KMS-11 (cell line): Measurements from ENCODE around the gene TRIM69.
"Not testable (repeated sequence)": the region's sequence is repeated elsewhere in the genome, so short reads cannot be mapped to it uniquely, and the experiment has no call there.

ENCODE experiments used
- H2AFZ ChIP-seq: fragments of 200-600 bp; sonication (generic); 2 replicates; pipeline ENCODE4 v1.6.1; 2016; ENCODE audit warnings: antibody characterized with exemption, mixed run types, low read depth
- H3K27ac ChIP-seq: fragments of 200-600 bp; sonication (generic); 2 replicates; pipeline ENCODE4 v1.6.1; 2016; ENCODE audit warnings: mild to moderate bottlenecking, mixed run types
- H3K27me3 ChIP-seq: fragments of 200-600 bp; sonication (generic); 2 replicates; pipeline ENCODE4 v1.6.1; 2017; ENCODE audit warnings: mild to moderate bottlenecking, low read depth, mixed run types, moderate library complexity; ENCODE audit not compliant: insufficient read depth
- H3K36me3 ChIP-seq: fragments of 200-600 bp; sonication (generic); 2 replicates; pipeline ENCODE4 v1.6.1; 2017; ENCODE audit warnings: mild to moderate bottlenecking, mixed run types; ENCODE audit not compliant: insufficient read depth
- H3K4me1 ChIP-seq: fragments of 200-600 bp; sonication (generic); 2 replicates; pipeline ENCODE4 v1.6.1; 2016; ENCODE audit warnings: mild to moderate bottlenecking, low read depth, mixed run types; ENCODE audit not compliant: poor library complexity, severe bottlenecking
- H3K4me2 ChIP-seq: fragments of 200-600 bp; sonication (generic); 2 replicates; pipeline ENCODE4 v1.7.0; 2016; ENCODE audit warnings: mild to moderate bottlenecking, mixed run types
- H3K4me3 ChIP-seq: fragments of 200-600 bp; sonication (generic); IDR thresholded peaks from 2 replicates; pipeline ENCODE4 v1.6.1; 2017; ENCODE audit warnings: low read depth, low read length, mixed read lengths; ENCODE audit not compliant: insufficient read depth
- H3K79me2 ChIP-seq: fragments of 200-600 bp; sonication (generic); 2 replicates; pipeline ENCODE4 v1.6.1; 2016; ENCODE audit warnings: low read depth, mixed run types; ENCODE audit not compliant: insufficient read depth
- H3K9ac ChIP-seq: fragments of 200-600 bp; sonication (generic); 2 replicates; pipeline ENCODE4 v1.6.1; 2016; ENCODE audit warnings: mild to moderate bottlenecking, mixed run types
- H4K20me1 ChIP-seq: fragments of 200-600 bp; sonication (generic); 2 replicates; pipeline ENCODE4 v1.6.1; 2016; ENCODE audit warnings: mild to moderate bottlenecking, mixed run types; ENCODE audit not compliant: insufficient read depth
- TF ChIP-seq, protein P1 (sequence below): fragments of 200-600 bp; sonication (generic); conservative IDR thresholded peaks from 2 replicates; pipeline ENCODE4 v1.6.1; 2017; ENCODE audit warnings: low read depth, mild to moderate bottlenecking, antibody characterized with exemption, low read length, moderate library complexity, mixed read lengths

TRIM69 gene

DNA sequence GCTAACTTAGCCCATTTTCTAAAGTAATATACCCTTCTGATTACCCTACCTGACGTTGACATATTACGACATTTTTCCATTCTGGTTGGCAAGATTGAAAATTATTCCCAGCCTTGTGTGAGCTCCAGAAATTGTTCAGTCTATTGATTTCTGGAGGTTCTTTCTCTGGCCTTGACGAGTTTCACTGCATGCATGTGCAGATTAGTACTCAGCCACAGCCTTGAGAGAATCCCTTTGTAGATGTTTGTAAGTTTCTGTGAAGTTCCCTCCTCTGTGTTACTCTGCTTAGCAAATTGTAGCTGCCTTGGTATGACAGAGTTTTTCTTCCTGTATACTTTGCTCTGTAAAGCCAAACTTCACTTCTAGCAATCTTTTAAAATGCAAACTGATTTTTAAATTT is 27.5 kb downstream of the TRIM69 start:
- Histone ChIP-seq H2AFZ (no peak overlapping the region), H3K36me3 (no peaks in the 10 kb centered on the region), H3K27ac (no peak overlapping the region), H3K4me3 (no peak overlapping the region), H3K27me3 (no peaks in the 10 kb centered on the region), H3K79me2 (no peaks in the 10 kb centered on the region), H3K4me2 (no peak overlapping the region), H4K20me1 (no peaks in the 10 kb centered on the region), H3K4me1 (no peaks in the 10 kb centered on the region), H3K9ac (no peak overlapping the region)
- TF ChIP-seq, protein P1, sequence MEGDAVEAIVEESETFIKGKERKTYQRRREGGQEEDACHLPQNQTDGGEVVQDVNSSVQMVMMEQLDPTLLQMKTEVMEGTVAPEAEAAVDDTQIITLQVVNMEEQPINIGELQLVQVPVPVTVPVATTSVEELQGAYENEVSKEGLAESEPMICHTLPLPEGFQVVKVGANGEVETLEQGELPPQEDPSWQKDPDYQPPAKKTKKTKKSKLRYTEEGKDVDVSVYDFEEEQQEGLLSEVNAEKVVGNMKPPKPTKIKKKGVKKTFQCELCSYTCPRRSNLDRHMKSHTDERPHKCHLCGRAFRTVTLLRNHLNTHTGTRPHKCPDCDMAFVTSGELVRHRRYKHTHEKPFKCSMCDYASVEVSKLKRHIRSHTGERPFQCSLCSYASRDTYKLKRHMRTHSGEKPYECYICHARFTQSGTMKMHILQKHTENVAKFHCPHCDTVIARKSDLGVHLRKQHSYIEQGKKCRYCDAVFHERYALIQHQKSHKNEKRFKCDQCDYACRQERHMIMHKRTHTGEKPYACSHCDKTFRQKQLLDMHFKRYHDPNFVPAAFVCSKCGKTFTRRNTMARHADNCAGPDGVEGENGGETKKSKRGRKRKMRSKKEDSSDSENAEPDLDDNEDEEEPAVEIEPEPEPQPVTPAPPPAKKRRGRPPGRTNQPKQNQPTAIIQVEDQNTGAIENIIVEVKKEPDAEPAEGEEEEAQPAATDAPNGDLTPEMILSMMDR = no peak

DNA sequence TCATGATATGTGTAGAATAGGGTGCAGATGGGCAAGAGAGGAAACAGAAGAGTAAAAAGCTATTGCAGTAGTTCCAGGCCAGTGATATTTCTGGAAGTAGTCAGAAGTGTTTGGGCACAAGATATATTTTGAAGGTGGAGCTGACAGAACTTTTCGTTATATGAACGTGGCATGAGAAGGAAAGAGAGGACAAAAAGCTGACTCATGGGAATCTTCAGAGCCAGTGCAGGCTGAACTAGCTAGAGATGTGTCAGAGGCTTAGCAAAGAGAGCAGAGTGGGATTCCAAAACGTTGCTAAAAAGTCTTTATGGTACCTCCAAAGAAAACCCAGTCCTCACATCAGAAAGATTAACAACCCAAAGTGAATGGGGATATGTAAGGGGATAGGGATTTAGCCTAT is 28.7 kb downstream of the TRIM69 start:
- Histone ChIP-seq H3K4me1 (no peaks in the 10 kb centered on the region), H3K36me3 (no peaks in the 10 kb centered on the region), H3K4me3 (no peak overlapping the region), H3K27ac (no peak overlapping the region), H2AFZ (no peak overlapping the region), H3K4me2 (no peak overlapping the region), H3K79me2 (no peaks in the 10 kb centered on the region), H4K20me1 (no peaks in the 10 kb centered on the region), H3K9ac (no peak overlapping the region), H3K27me3 (no peaks in the 10 kb centered on the region)
- TF ChIP-seq, protein P1 = no peak

DNA sequence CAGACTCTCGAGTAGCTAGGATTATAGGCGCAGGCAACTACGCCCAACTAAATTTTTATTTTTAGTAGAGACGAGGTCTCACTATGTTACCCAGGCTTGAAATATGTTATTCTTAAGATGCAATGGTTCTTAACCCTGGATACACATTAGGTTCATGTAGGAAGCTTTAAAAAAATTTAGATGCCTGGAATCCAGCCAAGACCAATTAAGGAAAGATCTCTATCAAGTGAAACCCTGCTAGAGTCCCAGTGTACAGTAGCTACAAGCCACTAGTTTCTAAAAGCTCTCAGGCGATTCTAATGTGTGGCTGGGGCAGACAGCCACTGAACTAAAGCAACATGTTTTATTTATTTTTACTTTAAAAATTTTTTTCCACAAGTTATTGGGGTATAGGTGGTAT is 33.2 kb downstream of the TRIM69 start:
- Histone ChIP-seq H3K9ac (no peak overlapping the region), H3K27ac (no peak overlapping the region), H3K27me3 (no peaks in the 10 kb centered on the region), H2AFZ (no peak overlapping the region), H3K79me2 (no peaks in the 10 kb centered on the region), H3K4me1 (no peaks in the 10 kb centered on the region), H3K4me3 (no peak overlapping the region), H3K36me3 (no peaks in the 10 kb centered on the region), H3K4me2 (no peak overlapping the region), H4K20me1 (no peaks in the 10 kb centered on the region)
- TF ChIP-seq, protein P1 = no peak

DNA sequence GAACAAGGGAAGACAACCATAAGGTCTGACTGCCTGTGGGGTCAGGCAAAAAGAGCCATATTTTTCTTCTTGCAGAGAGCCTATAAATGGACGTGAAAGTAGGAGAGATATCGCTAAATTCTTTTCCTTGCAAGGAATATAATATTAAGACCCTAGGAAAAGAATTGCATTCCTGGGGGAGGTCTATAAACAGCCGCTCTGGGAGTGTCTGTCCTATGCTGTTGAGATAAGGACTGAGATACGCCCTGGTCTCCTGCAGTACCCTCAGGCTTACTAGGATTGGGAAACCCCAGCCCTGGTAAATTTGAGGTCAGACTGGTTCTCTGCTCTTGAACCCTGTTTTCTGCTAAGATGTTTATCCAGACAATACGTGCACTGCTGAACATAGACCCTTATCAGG is 34.4 kb downstream of the TRIM69 start:
- not testable (repeated sequence) for H3K4me1 ChIP-seq, H3K9ac ChIP-seq, H3K79me2 ChIP-seq, H3K4me3 ChIP-seq, H2AFZ ChIP-seq, H4K20me1 ChIP-seq, H3K27ac ChIP-seq, H3K27me3 ChIP-seq, H3K4me2 ChIP-seq, H3K36me3 ChIP-seq

DNA sequence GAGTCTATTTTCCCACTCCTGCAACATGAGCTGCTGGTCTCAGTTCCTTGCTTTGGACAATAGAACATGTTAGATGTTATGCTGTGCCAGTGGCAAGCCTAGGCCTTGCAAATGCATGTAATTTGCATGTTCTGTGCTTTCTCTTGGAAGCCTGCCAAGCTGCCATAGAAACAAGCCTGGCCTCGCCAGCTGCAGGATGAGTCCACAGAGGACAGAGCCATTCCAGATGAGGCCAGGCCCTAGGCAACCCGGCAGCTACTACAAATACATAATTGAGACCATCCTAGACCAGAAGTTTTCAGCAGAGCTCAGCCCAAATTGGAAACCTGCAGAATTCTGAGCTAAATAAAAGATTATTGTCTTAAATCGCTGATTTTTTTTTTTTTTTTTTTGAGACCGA is 39.6 kb downstream of the TRIM69 start:
- no peaks in the 10 kb centered on the region for H3K36me3 ChIP-seq
- no peaks in the 10 kb centered on the region for H4K20me1 ChIP-seq
- no peak overlapping the region for H3K27ac ChIP-seq
- H3K4me3 ChIP-seq = no peak overlapping the region
- no peak overlapping the region for H3K9ac ChIP-seq
- H3K79me2 ChIP-seq = no peaks in the 10 kb centered on the region
- TF ChIP-seq, protein P1 = no peak
- H3K4me2 ChIP-seq = no peak overlapping the region
- no peaks in the 10 kb centered on the region for H3K4me1 ChIP-seq
- H3K27me3 ChIP-seq = no peaks in the 10 kb centered on the region
- no peak overlapping the region for H2AFZ ChIP-seq
